Testis (tissue), 2 donors: Measurements from ENCODE around the gene TMEM252.

ENCODE experiments used
- CTCF ChIP-seq, 3 experiments: fragments of 450-650 bp in 2 of 3; fragments of 200-600 bp in 1 of 3; sonication (generic) in 1 of 3; IDR thresholded peaks; one replicate each; pipeline ENCODE4 v1.5.1; 2016 to 2019; ENCODE audit warnings: antibody characterized with exemption in 3 of 3, mild to moderate bottlenecking in 2 of 3, moderate library complexity in 1 of 3
- POLR2A ChIP-seq: fragments of 450-650 bp; IDR thresholded peaks from one replicate; pipeline ENCODE4 v1.6.1; 2017; ENCODE audit warnings: antibody characterized with exemption, mild to moderate bottlenecking, moderate library complexity

GRCh38 chr9:68522954-68523353, 17.7 kb downstream of the TMEM252 start:
- no peak for TF ChIP-seq POLR2A
- no peak for TF ChIP-seq CTCF (IDR thresholded peaks at IDR 0.05)
